SKM-1 treated with dmso at 0.1 percent for 144 hours (cell line): Measurements from ENCODE around the gene CENPW.
A peak's percentile ranks its signal among the peaks of the same experiment; 100 is the strongest.

Experiments
- DNase-seq: peaks from one replicate; lab custom pipeline; 2025; ENCODE audit not compliant: unreplicated experiment; lab: John Stamatoyannopoulos, UW

CENPW gene

DNA sequence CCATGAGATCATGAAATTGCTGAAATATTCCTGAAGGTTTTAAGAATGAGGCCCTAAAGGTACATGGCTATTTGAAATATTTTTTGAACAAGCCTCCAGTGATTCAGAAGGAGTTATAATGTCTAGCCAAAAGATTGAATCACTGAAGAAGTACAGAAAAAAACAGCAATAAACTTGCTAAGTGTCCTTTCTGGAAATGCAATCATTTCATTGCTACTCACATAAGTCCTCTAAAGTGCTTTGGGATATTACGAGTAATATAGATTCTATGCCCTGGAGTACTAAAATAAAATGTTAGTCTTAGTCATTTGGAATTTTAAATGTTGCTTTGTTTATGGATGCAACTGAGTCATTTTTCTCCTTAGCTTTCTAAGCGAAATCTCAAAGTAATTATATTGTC lies 32.7 kb downstream of the CENPW start:
- no peak for DNase-seq

GRCh38 chr6:126373344-126373743 lies 33.4 kb downstream of the CENPW start:
- DNase-seq = no peak

GRCh38 chr6:126374372-126374771 lies 34.5 kb downstream of the CENPW start:
- no peak for DNase-seq

GRCh38 chr6:126376682-126377081 lies 36.8 kb downstream of the CENPW start:
- DNase-seq = no peak

- no peak for DNase-seq
Measured at GRCh38 chr6:126377594-126378153, 37.8 kb downstream of the CENPW start.

DNA sequence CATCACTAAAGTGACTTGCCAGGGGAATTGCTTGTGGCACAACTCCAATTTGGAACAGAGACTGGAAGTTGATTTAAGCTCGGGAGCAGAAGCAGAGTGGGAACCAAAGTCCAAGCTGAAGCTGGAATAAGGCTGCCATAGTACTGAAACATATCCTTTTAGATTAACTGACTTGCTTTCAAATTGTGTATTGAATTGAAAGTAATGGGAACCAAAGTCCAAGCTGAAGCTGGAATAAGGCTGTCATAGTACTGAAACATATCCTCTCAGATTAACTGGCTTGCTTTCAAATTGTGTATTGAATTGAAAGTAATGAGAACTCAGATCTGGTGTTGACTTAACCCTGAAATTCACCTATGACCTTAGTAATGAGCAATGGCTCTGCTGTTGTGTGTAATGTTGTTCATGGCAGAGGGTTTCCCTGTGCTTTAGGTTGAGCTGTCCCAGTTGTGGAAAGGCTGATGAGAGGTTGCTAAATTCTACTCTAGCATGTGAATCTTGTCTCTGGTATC lies 40.2 kb downstream of the CENPW start:
- DNase-seq = no peak

- no peak for DNase-seq
Measured at GRCh38 chr6:126381498-126381897, 41.6 kb downstream of the CENPW start.

- no peak for DNase-seq
Measured at GRCh38 chr6:126383203-126383602, 43.3 kb downstream of the CENPW start.

- DNase-seq = peak; percentile 5
Measured at GRCh38 chr6:126385536-126385935, 45.6 kb downstream of the CENPW start.

- no peak for DNase-seq
Measured at GRCh38 chr6:126388104-126388598, 48.2 kb downstream of the CENPW start.

GRCh38 chr6:126396131-126396530 lies 56.2 kb downstream of the CENPW start:
- DNase-seq = no peak
